ENCODE measurements around the gene RGS11.

DNA sequence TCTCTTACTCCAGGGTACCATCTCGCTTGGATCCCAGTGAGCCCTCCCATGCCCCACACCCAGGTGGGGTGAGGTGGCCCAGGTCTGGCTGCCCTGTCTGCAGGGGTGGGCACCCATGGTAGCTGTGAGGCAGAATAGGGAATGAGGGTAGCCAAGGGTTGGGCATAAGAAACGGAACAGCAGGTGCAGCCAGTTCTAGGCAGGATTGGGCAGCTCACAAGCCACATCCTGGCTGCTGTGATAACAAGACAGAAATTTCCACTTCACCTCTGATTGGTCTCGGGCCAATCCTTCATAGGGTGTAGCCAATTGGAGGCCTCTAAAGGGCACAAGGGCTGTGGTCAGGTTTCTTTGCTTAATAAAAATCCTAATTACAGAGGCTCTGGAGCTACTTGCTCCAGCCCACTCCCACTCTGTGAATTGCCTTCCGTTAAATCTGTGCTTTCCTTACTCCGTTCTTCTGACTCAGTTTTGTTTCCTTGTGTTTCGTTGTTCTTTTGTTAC is 3.2 kb upstream of the RGS11 start:
- TF ChIP-seq, protein P1, sequence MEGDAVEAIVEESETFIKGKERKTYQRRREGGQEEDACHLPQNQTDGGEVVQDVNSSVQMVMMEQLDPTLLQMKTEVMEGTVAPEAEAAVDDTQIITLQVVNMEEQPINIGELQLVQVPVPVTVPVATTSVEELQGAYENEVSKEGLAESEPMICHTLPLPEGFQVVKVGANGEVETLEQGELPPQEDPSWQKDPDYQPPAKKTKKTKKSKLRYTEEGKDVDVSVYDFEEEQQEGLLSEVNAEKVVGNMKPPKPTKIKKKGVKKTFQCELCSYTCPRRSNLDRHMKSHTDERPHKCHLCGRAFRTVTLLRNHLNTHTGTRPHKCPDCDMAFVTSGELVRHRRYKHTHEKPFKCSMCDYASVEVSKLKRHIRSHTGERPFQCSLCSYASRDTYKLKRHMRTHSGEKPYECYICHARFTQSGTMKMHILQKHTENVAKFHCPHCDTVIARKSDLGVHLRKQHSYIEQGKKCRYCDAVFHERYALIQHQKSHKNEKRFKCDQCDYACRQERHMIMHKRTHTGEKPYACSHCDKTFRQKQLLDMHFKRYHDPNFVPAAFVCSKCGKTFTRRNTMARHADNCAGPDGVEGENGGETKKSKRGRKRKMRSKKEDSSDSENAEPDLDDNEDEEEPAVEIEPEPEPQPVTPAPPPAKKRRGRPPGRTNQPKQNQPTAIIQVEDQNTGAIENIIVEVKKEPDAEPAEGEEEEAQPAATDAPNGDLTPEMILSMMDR (IDR thresholded peaks at IDR 0.05 in 2 of 3, conservative IDR thresholded peaks at IDR 0.05 in 1 of 3; ENCODE audit: insufficient read depth in 2 of 3, low read depth in 1 of 3, low read length in 3 of 3), result no peak
- no peak for TF ChIP-seq TBP (optimal IDR thresholded peaks at IDR 0.05; ENCODE audit: low read depth, low read length)
- TF ChIP-seq POLR2A (conservative IDR thresholded peaks at IDR 0.05), result no peak
- TF ChIP-seq KLF13 (tag; IDR thresholded peaks at IDR 0.05; ENCODE audit: borderline replicate concordance, low read depth), result no peak
- no peak for TF ChIP-seq MYC (IDR thresholded peaks at IDR 0.05; ENCODE audit: low read depth, low read length)
- TF ChIP-seq MYC (CRISPR knock-in tag; IDR thresholded peaks at IDR 0.05; ENCODE audit: borderline replicate concordance, low read depth), result no peak
- no peak for TF ChIP-seq LEF1 (IDR thresholded peaks at IDR 0.05)
